Measurements from ENCODE around the gene PNPLA3.

GRCh38 chr22:43975041-43975440 is 51.4 kb downstream of the PNPLA3 start:
- no peak for TF ChIP-seq CTCF (IDR thresholded peaks at IDR 0.05; ENCODE audit: poor library complexity)
- TF ChIP-seq EZH2phosphoT487 (IDR thresholded peaks at IDR 0.05; ENCODE audit: low read depth, severe bottlenecking, unreplicated experiment): no peak

Measured in hepatocyte (in vitro differentiated cells).